SK-N-SH (cell line): ENCODE data around the gene RCCD1. TPM values are rescaled to one million over a fixed set of nuclear protein-coding genes. Genes with fewer than 3 reads are reported as not detected.

Experiments
- CTCF ChIA-PET: fragments of 300-600, 350-600 bp; formaldehyde crosslinking; extraction: SDS; loops from one replicate; lab custom pipeline; 2021; lab: Yijun Ruan, JAX
- POLR2A ChIA-PET: fragments of 350-600 bp; sonication (Branson Sonifier 250); formaldehyde crosslinking; extraction: SDS; loops from one replicate; lab custom pipeline; 2020; ENCODE audit warnings: antibody characterized with exemption, inconsistent platforms; lab: Yijun Ruan, JAX
- DNase-seq: peaks from one replicate; pipeline ENCODE4 v3.0.0; 2012
- H2AFZ ChIP-seq: fragments of 200-600 bp; sonication (generic); 2 replicates; pipeline ENCODE4 v1.8.1; 2016; ENCODE audit warnings: antibody characterized with exemption, mild to moderate bottlenecking, low read depth
- H3F3A ChIP-seq: fragments of 200-600 bp; sonication (generic); replicated peaks from 2 replicates; pipeline ENCODE3; 2016; ENCODE audit warnings: antibody characterized with exemption, mild to moderate bottlenecking; ENCODE audit not compliant: insufficient read depth
- H3K27ac ChIP-seq, 2 experiments: fragments of 200-500 bp in 1 of 2; fragments of 200-600 bp in 1 of 2; sonication (Bioruptor generic) in 1 of 2; sonication (generic), shearing (Covaris generic) in 1 of 2; 2 replicates each; pipeline versions ENCODE4 v1.5.1 to v1.6.1; 2014 to 2016; ENCODE audit warnings: low read depth in 2 of 2, inconsistent platforms in 1 of 2, low read length in 1 of 2, mild to moderate bottlenecking in 1 of 2, mixed read lengths in 1 of 2
- H3K27me3 ChIP-seq: fragments of 200-600 bp; sonication (generic), shearing (Covaris generic); 2 replicates; pipeline ENCODE4 v1.6.1; 2016; ENCODE audit warnings: mixed run types; ENCODE audit not compliant: insufficient read depth
- H3K36me3 ChIP-seq, 2 experiments: fragments of 200-500 bp in 1 of 2; fragments of 200-600 bp in 1 of 2; sonication (Bioruptor generic) in 1 of 2; sonication (generic) in 1 of 2; replicated peaks in 1 of 2; 2 replicates each; pipeline versions ENCODE3 to v1.5.1; 2014 to 2016; ENCODE audit warnings: low read length in 1 of 2, mild to moderate bottlenecking in 1 of 2; ENCODE audit not compliant: insufficient read depth in 2 of 2, control insufficient read depth in 1 of 2
- H3K4me1 ChIP-seq, 2 experiments: fragments of 200-500 bp in 1 of 2; fragments of 200-600 bp in 1 of 2; sonication (Bioruptor generic) in 1 of 2; sonication (generic), shearing (Covaris generic) in 1 of 2; 2 replicates each; pipeline versions ENCODE4 v1.5.1 to v1.6.1; 2014 to 2016; ENCODE audit warnings: low read depth in 1 of 2, low read length in 1 of 2, mixed run types in 1 of 2; ENCODE audit not compliant: insufficient read depth in 2 of 2, control insufficient read depth in 1 of 2
- H3K4me2 ChIP-seq: fragments of 200-600 bp; sonication (generic), shearing (Covaris generic); 2 replicates; pipeline ENCODE4 v1.6.1; 2017; ENCODE audit warnings: mixed run types
- H3K4me3 ChIP-seq, 2 experiments: fragments of 200-500 bp in 1 of 2; fragments of 200-600 bp in 1 of 2; sonication (Bioruptor generic) in 1 of 2; sonication (generic), shearing (Covaris generic) in 1 of 2; 2 replicates each; pipeline versions ENCODE4 v1.5.1 to v1.8.1; 2014 to 2016; ENCODE audit warnings: low read depth in 2 of 2, inconsistent platforms in 1 of 2, low read length in 1 of 2, mild to moderate bottlenecking in 1 of 2, mixed read lengths in 1 of 2, moderate library complexity in 1 of 2
- H3K79me2 ChIP-seq: fragments of 200-600 bp; sonication (generic); 2 replicates; pipeline ENCODE4 v1.8.1; 2017; ENCODE audit warnings: mild to moderate bottlenecking; ENCODE audit not compliant: insufficient read depth
- H3K9ac ChIP-seq: fragments of 200-600 bp; sonication (generic); 2 replicates; pipeline ENCODE4 v1.6.1; 2017; ENCODE audit warnings: mixed run types
- H3K9me2 ChIP-seq: fragments of 200-600 bp; sonication (generic); 2 replicates; pipeline ENCODE4 v1.6.1; 2017; ENCODE audit warnings: mixed run types
- H3K9me3 ChIP-seq: fragments of 200-600 bp; sonication (generic); 2 replicates; pipeline ENCODE4 v1.6.1; 2017; ENCODE audit warnings: mixed run types, mild to moderate bottlenecking, moderate library complexity
- H4K20me1 ChIP-seq: fragments of 200-600 bp; sonication (generic); 2 replicates; pipeline ENCODE4 v1.6.1; 2017; ENCODE audit warnings: mild to moderate bottlenecking, mixed run types; ENCODE audit not compliant: insufficient read depth
- CHD2 ChIP-seq: fragments of 150-350 bp; IDR thresholded peaks from 2 replicates; pipeline ENCODE4 v1.6.1; 2018; ENCODE audit warnings: low read length; ENCODE audit not compliant: partially characterized antibody
- EP300 ChIP-seq, 2 experiments: IDR thresholded peaks; 2 replicates each; pipeline versions ENCODE4 v1.4.0 to v1.6.1; 2012; ENCODE audit warnings: borderline replicate concordance in 1 of 2, low read depth in 1 of 2, low read length in 1 of 2
- JUND ChIP-seq: IDR thresholded peaks from 2 replicates; pipeline ENCODE4 v1.4.0; 2012
- MAX ChIP-seq: IDR thresholded peaks from 2 replicates; pipeline ENCODE4 v1.4.0; 2012; ENCODE audit warnings: low read depth
- MXI1 ChIP-seq: IDR thresholded peaks from 2 replicates; pipeline ENCODE4 v1.6.1; 2012; ENCODE audit warnings: mild to moderate bottlenecking, low read depth, low read length, improper control_type of control experiment
- POLR2AphosphoS5 ChIP-seq: IDR thresholded peaks from 2 replicates; pipeline ENCODE4 v1.6.1; 2012; ENCODE audit warnings: low read depth, low read length
- RAD21 ChIP-seq: IDR thresholded peaks from 2 replicates; pipeline ENCODE4 v1.6.1; 2012; ENCODE audit warnings: mild to moderate bottlenecking, low read length
- RXRA ChIP-seq: IDR thresholded peaks from 2 replicates; pipeline ENCODE4 v1.4.0; 2012; ENCODE audit warnings: low read depth, mild to moderate bottlenecking, borderline replicate concordance
- SIN3A ChIP-seq: IDR thresholded peaks from 2 replicates; pipeline ENCODE4 v1.6.1; 2012; ENCODE audit warnings: low read depth, mild to moderate bottlenecking, low read length, moderate library complexity, borderline replicate concordance
- SMC3 ChIP-seq: IDR thresholded peaks from 2 replicates; pipeline ENCODE4 v1.6.1; 2012; ENCODE audit warnings: low read depth, low read length, improper control_type of control experiment
- TCF12 ChIP-seq: IDR thresholded peaks from 2 replicates; pipeline ENCODE4 v1.4.0; 2012
- TEAD4 ChIP-seq: IDR thresholded peaks from 2 replicates; pipeline ENCODE4 v1.4.0; 2012; ENCODE audit warnings: mild to moderate bottlenecking, borderline replicate concordance; ENCODE audit not compliant: insufficient read depth
- YY1 ChIP-seq: IDR thresholded peaks from 2 replicates; pipeline ENCODE4 v1.4.0; 2012; ENCODE audit warnings: low read depth, mild to moderate bottlenecking
- WGBS: methylation state at CpG from one replicate; pipeline ENCODE4 v1.1.6; 2017; ENCODE audit warnings: low lambda C conversion rate; 5-methylcytosine and 5-hydroxymethylcytosine counted together
- polyA plus RNA-seq, 3 experiments: library from polyadenylated mRNA; depleted of rRNA; stranded (reverse); fragments of >200 nt; gene quantifications; 2 replicates each; pipeline ENCODE4 v1.2.3, GENCODE V29; 2012
- TF ChIP-seq, protein P1 (sequence below): fragments of 150-350 bp; IDR thresholded peaks from 2 replicates; pipeline ENCODE4 v1.6.1; 2017; ENCODE audit warnings: antibody characterized with exemption, low read length, low read depth, borderline replicate concordance
- TF ChIP-seq, protein P2 (sequence below): IDR thresholded peaks from 2 replicates; pipeline ENCODE4 v1.6.1; 2012; ENCODE audit warnings: mild to moderate bottlenecking, low read depth, low read length, moderate library complexity
- TF ChIP-seq, protein P3 (sequence below): IDR thresholded peaks from 2 replicates; pipeline ENCODE4 v1.4.0; 2012; ENCODE audit warnings: low read depth, borderline replicate concordance

RCCD1 gene
- polyA plus RNA-seq, 1 of the 3 experiments (the other 2 are of a cell fraction) = 21.2 TPM

DNA sequence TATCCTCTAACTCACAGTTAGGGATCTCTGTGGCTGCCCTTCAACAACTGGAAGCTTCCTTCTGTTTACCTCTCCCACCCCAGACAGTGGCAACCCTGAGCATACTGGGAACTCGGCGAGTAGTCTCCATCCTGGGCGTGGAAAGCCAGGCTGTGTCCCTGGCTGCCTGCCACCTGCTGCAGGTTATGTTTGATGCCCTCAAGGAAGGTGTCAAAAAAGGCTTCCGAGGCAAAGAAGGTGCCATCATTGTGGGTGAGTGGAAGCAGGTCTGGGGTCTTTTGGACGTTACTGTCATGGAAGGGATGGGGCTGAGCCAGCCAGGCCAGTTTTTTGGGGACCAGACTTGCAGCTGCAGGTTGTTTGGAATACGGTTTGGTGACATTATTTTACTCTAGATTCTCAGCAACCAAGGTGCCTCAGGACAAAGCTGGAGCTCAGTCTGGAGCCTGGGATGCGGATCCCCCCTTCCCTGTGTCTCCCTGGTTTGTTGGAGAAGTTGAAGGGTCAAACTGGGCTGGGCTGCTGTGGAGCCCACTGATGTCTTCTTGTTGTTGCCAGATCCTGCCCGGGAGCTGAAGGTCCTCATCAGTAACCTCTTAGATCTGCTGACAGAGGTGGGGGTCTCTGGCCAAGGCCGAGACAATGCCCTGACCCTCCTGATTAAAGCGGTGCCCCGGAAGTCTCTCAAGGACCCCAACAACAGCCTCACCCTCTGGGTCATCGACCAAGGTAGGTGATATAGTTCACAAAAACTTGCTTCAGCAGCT lies 12.1 kb upstream of the RCCD1 start:
- Histone ChIP-seq H3K79me2 (peaks cover 3% of the 10 kb centered on the region; the same call in 1 of the 2 replicates), H3K27me3 (no peaks in the 10 kb centered on the region), H3K9me3 (no peaks in the 10 kb centered on the region), H3K4me1 (no peaks in the 10 kb centered on the region), H4K20me1 (no peaks in the 10 kb centered on the region), H3K9me2 (no peaks in the 10 kb centered on the region), H3K9ac (no peak overlapping the region), H3K4me3 (no peak overlapping the region), H3K36me3 (peaks cover 43 to 69% of the 10 kb centered on the region in 2 experiments), H3K4me2 (no peak overlapping the region), H3F3A (no peaks in the 10 kb centered on the region), H2AFZ (no peak overlapping the region), H3K27ac (no peak overlapping the region)
- no peak for TF ChIP-seq TEAD4
- no peak for TF ChIP-seq CHD2
- TF ChIP-seq EP300 (IDR thresholded peaks at IDR 0.05; ENCODE audit: borderline replicate concordance in 1 of 2, low read depth in 1 of 2, low read length in 1 of 2) = no peak
- TF ChIP-seq SIN3A = no peak
- no peak for TF ChIP-seq RXRA
- TF ChIP-seq RAD21 = no peak
- TF ChIP-seq, protein P1, sequence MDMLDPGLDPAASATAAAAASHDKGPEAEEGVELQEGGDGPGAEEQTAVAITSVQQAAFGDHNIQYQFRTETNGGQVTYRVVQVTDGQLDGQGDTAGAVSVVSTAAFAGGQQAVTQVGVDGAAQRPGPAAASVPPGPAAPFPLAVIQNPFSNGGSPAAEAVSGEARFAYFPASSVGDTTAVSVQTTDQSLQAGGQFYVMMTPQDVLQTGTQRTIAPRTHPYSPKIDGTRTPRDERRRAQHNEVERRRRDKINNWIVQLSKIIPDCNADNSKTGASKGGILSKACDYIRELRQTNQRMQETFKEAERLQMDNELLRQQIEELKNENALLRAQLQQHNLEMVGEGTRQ = no peak
- TF ChIP-seq, protein P2, sequence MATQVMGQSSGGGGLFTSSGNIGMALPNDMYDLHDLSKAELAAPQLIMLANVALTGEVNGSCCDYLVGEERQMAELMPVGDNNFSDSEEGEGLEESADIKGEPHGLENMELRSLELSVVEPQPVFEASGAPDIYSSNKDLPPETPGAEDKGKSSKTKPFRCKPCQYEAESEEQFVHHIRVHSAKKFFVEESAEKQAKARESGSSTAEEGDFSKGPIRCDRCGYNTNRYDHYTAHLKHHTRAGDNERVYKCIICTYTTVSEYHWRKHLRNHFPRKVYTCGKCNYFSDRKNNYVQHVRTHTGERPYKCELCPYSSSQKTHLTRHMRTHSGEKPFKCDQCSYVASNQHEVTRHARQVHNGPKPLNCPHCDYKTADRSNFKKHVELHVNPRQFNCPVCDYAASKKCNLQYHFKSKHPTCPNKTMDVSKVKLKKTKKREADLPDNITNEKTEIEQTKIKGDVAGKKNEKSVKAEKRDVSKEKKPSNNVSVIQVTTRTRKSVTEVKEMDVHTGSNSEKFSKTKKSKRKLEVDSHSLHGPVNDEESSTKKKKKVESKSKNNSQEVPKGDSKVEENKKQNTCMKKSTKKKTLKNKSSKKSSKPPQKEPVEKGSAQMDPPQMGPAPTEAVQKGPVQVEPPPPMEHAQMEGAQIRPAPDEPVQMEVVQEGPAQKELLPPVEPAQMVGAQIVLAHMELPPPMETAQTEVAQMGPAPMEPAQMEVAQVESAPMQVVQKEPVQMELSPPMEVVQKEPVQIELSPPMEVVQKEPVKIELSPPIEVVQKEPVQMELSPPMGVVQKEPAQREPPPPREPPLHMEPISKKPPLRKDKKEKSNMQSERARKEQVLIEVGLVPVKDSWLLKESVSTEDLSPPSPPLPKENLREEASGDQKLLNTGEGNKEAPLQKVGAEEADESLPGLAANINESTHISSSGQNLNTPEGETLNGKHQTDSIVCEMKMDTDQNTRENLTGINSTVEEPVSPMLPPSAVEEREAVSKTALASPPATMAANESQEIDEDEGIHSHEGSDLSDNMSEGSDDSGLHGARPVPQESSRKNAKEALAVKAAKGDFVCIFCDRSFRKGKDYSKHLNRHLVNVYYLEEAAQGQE = no peak
- TF ChIP-seq, protein P3, sequence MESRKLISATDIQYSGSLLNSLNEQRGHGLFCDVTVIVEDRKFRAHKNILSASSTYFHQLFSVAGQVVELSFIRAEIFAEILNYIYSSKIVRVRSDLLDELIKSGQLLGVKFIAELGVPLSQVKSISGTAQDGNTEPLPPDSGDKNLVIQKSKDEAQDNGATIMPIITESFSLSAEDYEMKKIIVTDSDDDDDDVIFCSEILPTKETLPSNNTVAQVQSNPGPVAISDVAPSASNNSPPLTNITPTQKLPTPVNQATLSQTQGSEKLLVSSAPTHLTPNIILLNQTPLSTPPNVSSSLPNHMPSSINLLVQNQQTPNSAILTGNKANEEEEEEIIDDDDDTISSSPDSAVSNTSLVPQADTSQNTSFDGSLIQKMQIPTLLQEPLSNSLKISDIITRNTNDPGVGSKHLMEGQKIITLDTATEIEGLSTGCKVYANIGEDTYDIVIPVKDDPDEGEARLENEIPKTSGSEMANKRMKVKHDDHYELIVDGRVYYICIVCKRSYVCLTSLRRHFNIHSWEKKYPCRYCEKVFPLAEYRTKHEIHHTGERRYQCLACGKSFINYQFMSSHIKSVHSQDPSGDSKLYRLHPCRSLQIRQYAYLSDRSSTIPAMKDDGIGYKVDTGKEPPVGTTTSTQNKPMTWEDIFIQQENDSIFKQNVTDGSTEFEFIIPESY = no peak
- TF ChIP-seq JUND = no peak
- TF ChIP-seq SMC3 = no peak
- no peak for TF ChIP-seq MAX
- TF ChIP-seq TCF12 = no peak
- no peak for TF ChIP-seq POLR2AphosphoS5
- TF ChIP-seq YY1 = no peak
- TF ChIP-seq MXI1 = no peak
- ChIA-PET POLR2A (interaction anchor here (2.0 kb wide), 2 partner anchors 12 to 14 kb away, joined by 5 to 6 read pairs; partner anchors contain the start of gene RCCD1), CTCF (interaction anchor here (1.2 to 11.4 kb wide), 5 partner anchors 10 to 305 kb away, joined by 3 to 108 read pairs (median 4); partner anchors contain the start of genes HDDC3 and UNC45A)
- WGBS = 85% methylated on average over 12 of the region's 12 CpGs
- DNase-seq = no peak
